Rectal smooth muscle tissue (tissue), 1 donor: ENCODE data around the gene CKS1B.

Source experiments
- H3K27ac ChIP-seq: one replicate; pipeline ENCODE4 v1.7.0; 2013; ENCODE audit warnings: low read depth, low read length, inconsistent platforms
- H3K27me3 ChIP-seq: one replicate; pipeline ENCODE4 v1.7.0; 2013; ENCODE audit warnings: low read length; ENCODE audit not compliant: control insufficient read depth, insufficient read depth
- H3K36me3 ChIP-seq: one replicate; pipeline ENCODE4 v1.7.0; 2013; ENCODE audit warnings: low read length; ENCODE audit not compliant: control insufficient read depth, insufficient read depth
- H3K4me1 ChIP-seq: one replicate; pipeline ENCODE4 v1.7.0; 2013; ENCODE audit warnings: low read length; ENCODE audit not compliant: control insufficient read depth, insufficient read depth
- H3K4me3 ChIP-seq: one replicate; pipeline ENCODE4 v1.7.0; 2013; ENCODE audit warnings: low read length
- H3K9ac ChIP-seq: one replicate; pipeline ENCODE4 v1.7.0; 2013; ENCODE audit warnings: low read length

Gene CKS1B

DNA sequence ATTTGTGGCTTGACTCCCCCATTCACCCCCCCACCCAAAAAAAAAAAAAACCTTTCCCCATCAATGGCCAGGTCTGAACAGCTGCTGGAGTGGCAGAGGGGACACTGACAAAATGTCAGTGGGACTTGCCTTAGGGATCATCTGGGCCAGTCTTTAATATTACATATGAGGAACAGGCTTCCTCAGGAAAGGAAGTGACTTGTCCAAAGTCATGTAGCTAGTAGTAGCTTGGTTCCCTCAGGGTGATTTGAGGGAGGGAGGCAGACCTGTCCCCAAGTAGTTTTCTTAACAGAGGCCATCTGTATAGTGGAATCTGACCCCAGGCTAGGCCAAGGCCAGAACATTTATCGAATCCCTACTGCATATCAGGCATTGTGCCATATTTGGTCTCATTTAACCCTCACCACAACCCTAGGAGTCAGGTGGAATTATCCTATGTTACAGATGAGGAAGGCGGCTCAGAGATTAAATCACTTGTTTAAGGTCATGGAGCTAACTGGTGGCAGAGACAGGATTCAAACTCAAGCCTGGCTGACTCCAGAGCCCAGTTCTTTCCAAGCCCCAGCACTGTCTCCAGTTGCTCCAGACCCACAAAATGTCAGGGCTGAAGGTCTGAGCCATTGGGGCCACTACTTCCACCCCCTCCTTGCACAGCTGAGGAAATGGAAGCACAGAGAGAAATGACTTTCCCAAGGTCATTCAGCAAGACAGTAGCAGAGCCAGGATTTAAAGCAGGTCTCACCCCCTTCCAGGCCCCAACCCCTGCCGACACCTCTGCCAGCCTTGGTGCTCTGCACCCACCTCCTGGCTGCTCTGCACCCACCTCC lies 38.5 kb downstream of the CKS1B start:
- H3K27me3 ChIP-seq: no peaks in the 10 kb centered on the region
- peak overlapping the region; percentile 58 for H3K27ac ChIP-seq
- H3K4me1 ChIP-seq: peaks cover 13% of the 10 kb centered on the region
- peaks cover 2% of the 10 kb centered on the region for H3K36me3 ChIP-seq
- peak overlapping the region; percentile 13 for H3K4me3 ChIP-seq
- H3K9ac ChIP-seq: no peak overlapping the region

GRCh38 chr1:155013632-155014031 lies 39.2 kb downstream of the CKS1B start:
- Histone ChIP-seq H3K36me3 (peaks cover 2% of the 10 kb centered on the region), H3K27me3 (no peaks in the 10 kb centered on the region), H3K27ac (no peak overlapping the region), H3K9ac (no peak overlapping the region), H3K4me3 (no peak overlapping the region), H3K4me1 (peaks cover 13% of the 10 kb centered on the region)

- no peak overlapping the region for H3K9ac ChIP-seq
- no peak overlapping the region for H3K27ac ChIP-seq
- H3K4me3 ChIP-seq: no peak overlapping the region
- no peaks in the 10 kb centered on the region for H3K36me3 ChIP-seq
- H3K27me3 ChIP-seq: no peaks in the 10 kb centered on the region
- H3K4me1 ChIP-seq: peaks cover 13% of the 10 kb centered on the region
These were observed 40.4 kb downstream of the CKS1B start for GRCh38 chr1:155014709-155015508.

- no peaks in the 10 kb centered on the region for H3K27me3 ChIP-seq
- peaks cover 13% of the 10 kb centered on the region for H3K4me1 ChIP-seq
- no peak overlapping the region for H3K27ac ChIP-seq
- no peak overlapping the region for H3K4me3 ChIP-seq
- no peak overlapping the region for H3K9ac ChIP-seq
- H3K36me3 ChIP-seq: no peaks in the 10 kb centered on the region
These were observed 41.2 kb downstream of the CKS1B start for GRCh38 chr1:155015527-155016230.

- peaks cover 13% of the 10 kb centered on the region for H3K4me1 ChIP-seq
- peak overlapping the region; percentile 94 for H3K27ac ChIP-seq
- H3K36me3 ChIP-seq: no peaks in the 10 kb centered on the region
- H3K9ac ChIP-seq: no peak overlapping the region
- no peak overlapping the region for H3K4me3 ChIP-seq
- H3K27me3 ChIP-seq: no peaks in the 10 kb centered on the region
These were observed 41.9 kb downstream of the CKS1B start for GRCh38 chr1:155016231-155016831.

- H3K4me3 ChIP-seq: peak overlapping the region; percentile 66
- H3K9ac ChIP-seq: peak overlapping the region; percentile 70
- no peaks in the 10 kb centered on the region for H3K36me3 ChIP-seq
- peaks cover 9% of the 10 kb centered on the region for H3K4me1 ChIP-seq
- H3K27me3 ChIP-seq: no peaks in the 10 kb centered on the region
- peak overlapping the region; percentile 94 for H3K27ac ChIP-seq
These were observed 42.8 kb downstream of the CKS1B start for GRCh38 chr1:155017041-155017945.

GRCh38 chr1:155017946-155018316 lies 43.5 kb downstream of the CKS1B start:
- Histone ChIP-seq H3K9ac (peak overlapping the region; percentile 70), H3K4me1 (peaks cover 6% of the 10 kb centered on the region), H3K4me3 (peak overlapping the region; percentile 66), H3K27me3 (no peaks in the 10 kb centered on the region), H3K27ac (peak overlapping the region; percentile 94), H3K36me3 (no peaks in the 10 kb centered on the region)

DNA sequence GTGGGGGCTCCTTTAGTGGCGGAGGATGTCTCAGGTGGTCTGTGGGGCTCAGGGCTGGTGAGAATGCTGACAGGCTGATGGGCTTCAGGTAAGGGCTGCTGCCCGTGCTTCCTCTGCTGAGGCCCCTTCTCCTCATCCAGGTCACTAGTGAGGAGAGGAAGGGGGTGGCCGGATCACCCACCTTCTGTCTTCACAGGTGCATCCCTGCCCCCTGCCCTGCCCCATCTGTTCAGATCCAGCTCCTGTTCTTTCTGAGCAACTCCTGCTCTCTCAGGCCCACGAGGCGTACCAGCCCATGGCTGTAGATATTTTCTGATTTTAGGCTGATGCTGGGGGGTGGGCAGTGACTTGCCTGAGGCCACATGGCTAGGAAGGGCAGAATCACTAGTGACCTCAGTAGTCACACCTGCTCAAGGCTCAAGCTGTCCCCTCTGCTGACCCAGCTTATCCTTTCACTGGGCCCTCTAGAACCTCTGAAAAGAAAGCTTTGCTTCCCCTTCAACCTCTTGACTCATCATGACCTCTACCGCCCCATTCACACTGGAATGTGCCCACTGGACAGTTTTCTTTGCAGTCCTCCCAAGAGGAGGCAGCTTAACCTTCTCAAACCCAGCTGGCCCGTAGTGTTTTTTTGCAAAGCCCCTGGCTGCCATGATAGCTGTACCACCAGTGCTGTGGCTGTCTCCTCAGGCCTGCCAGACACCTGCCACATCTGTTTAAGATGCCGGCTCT lies 44.3 kb downstream of the CKS1B start:
- Histone ChIP-seq H3K4me3 (no peak overlapping the region), H3K27me3 (no peaks in the 10 kb centered on the region), H3K27ac (no peak overlapping the region), H3K36me3 (no peaks in the 10 kb centered on the region), H3K4me1 (peaks cover 6% of the 10 kb centered on the region), H3K9ac (no peak overlapping the region)

DNA sequence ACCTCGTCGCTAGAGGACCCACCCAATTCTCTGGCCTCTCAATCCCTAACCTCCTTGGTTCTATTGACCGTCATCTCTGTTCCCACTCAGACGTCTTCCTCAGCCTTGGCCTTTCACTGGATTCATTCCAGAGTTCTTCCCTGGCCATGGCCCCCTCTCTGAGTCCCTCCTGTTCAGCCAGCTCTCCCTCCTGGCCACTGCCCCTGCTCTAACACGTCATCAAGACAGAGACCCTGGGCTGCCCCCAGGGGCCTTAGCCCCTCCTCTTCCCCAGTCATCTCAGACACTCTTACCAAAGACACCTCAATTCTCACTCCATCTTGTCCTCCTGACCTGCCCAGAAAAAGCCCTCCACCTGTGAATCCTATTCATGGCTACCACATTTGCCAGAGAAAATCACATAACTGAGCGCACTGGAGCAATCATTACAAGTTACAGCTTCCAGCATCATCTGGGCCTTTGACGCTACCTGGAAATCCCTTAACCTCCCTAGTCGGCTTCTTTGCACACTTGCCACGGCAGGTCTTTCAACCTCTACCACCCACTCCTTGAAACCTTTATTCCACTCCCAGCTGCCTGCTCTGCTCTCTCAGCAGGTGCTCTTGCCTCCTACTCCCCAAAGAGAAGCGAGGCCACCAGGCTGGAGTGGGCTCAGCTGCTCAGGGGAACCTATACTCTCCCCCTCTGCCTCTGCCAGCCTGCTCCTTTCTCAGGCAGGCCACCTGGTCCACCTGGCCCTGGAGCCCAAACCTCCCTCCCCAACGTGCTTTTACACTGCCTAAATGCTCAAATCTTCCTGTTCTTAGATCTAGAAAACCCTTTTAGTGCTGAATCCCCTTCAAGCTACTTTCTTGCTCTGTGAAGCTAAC lies 45.1 kb downstream of the CKS1B start:
- H3K4me3 ChIP-seq: no peak overlapping the region
- no peak overlapping the region for H3K27ac ChIP-seq
- peaks cover 6% of the 10 kb centered on the region for H3K4me1 ChIP-seq
- H3K9ac ChIP-seq: no peak overlapping the region
- no peaks in the 10 kb centered on the region for H3K36me3 ChIP-seq
- H3K27me3 ChIP-seq: no peaks in the 10 kb centered on the region

DNA sequence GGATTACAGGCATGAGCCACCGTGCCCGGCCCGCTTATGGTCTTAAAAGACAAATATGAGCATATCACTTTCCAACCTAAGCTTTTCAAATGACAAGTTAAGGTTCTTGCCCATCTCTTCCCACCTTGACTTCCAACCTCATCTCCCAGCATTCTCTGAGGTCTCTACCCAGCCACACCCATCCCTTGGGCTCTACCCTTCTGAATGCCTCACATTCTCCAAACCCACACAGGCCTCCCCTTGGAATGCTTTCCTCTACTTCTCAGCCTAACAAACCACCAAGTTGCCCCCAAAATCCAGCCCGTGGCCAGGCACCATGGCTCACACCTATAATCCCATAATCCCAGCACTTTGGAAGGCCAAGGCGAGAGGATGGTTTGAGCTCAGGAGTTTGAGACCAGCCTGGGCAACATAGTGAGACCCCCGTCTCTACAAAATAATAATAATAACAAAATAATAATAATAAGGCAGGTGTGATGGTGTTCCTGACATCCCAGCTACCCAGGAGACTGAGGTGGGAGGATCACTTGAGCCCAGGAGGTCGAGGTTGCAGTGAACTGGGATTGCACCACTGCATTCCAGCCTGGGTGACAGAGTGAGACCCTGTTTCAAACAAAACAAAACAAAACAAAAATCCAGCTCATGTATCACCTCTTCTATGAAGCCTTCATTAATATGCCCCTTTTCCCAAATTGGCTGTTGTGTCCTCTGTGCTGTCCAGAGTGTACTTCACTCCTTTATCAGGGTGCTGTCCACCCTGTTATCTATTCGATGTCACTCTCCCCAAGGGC lies 47.9 kb downstream of the CKS1B start:
- no peak overlapping the region for H3K4me3 ChIP-seq
- peaks cover 4% of the 10 kb centered on the region for H3K4me1 ChIP-seq
- H3K9ac ChIP-seq: no peak overlapping the region
- no peaks in the 10 kb centered on the region for H3K36me3 ChIP-seq
- no peaks in the 10 kb centered on the region for H3K27me3 ChIP-seq
- no peak overlapping the region for H3K27ac ChIP-seq
